Lung (tissue), 16 donors: Measurements from ENCODE around the gene GLI2. TPM values are rescaled to one million over a fixed set of nuclear protein-coding genes. Genes with fewer than 3 reads are reported as not detected.

Experiments used
- ATAC-seq: fragments of 200-7000 bp; cut with Tn5 transposase; one replicate; pipeline ENCODE4 v1.9.1; 2020; ENCODE audit warnings: moderate number of reproducible peaks; ENCODE audit not compliant: insufficient read depth, low FRiP score
- DNase-seq, 3 donors: peaks; one replicate each; pipeline ENCODE4 v3.0.0-alpha.2; 2013 to 2017
- H3K27ac ChIP-seq, 2 donors: one replicate each; pipeline ENCODE4 v1.5.1; 2013; ENCODE audit warnings: mild to moderate bottlenecking in 2 of 2, moderate library complexity in 2 of 2, control low read depth in 1 of 2, inconsistent platforms in 1 of 2, low read depth in 1 of 2, low read length in 1 of 2
- H3K27me3 ChIP-seq, 3 donors: one replicate each; pipeline ENCODE4 v1.5.1; 2013; ENCODE audit warnings: low read length in 2 of 3; ENCODE audit not compliant: control insufficient read depth in 3 of 3, insufficient read depth in 3 of 3
- H3K36me3 ChIP-seq, 4 donors: one replicate each; pipeline ENCODE4 v1.5.1; 2013; ENCODE audit warnings: low read length in 4 of 4, mild to moderate bottlenecking in 1 of 4, moderate library complexity in 1 of 4; ENCODE audit not compliant: control insufficient read depth in 4 of 4, insufficient read depth in 4 of 4
- H3K4me1 ChIP-seq, 5 donors: one replicate each; pipeline ENCODE4 v1.5.1; 2013; ENCODE audit warnings: low read length in 5 of 5, mild to moderate bottlenecking in 2 of 5, moderate library complexity in 1 of 5; ENCODE audit not compliant: control insufficient read depth in 5 of 5, insufficient read depth in 5 of 5
- H3K4me3 ChIP-seq: one replicate; pipeline ENCODE4 v1.5.1; 2013; ENCODE audit warnings: mild to moderate bottlenecking, control low read depth, moderate library complexity
- H3K9ac ChIP-seq, 2 donors: one replicate each; pipeline ENCODE4 v1.5.1; 2013; ENCODE audit warnings: low read length in 2 of 2, control low read depth in 1 of 2; ENCODE audit not compliant: insufficient read depth in 1 of 2
- H3K9me3 ChIP-seq, 4 donors: one replicate each; pipeline ENCODE4 v1.5.1; 2013; ENCODE audit warnings: low read length in 3 of 4, mild to moderate bottlenecking in 1 of 4, moderate library complexity in 1 of 4; ENCODE audit not compliant: control insufficient read depth in 4 of 4, insufficient read depth in 3 of 4
- CTCF ChIP-seq: IDR thresholded peaks from 2 replicates; pipeline ENCODE4 v1.5.1; 2012; ENCODE audit warnings: mild to moderate bottlenecking; ENCODE audit errors: control extremely low read depth, extremely low read depth
- WGBS, 2 donors: extraction: QIAGEN DNeasy Blood & Tissue Kit; methylation state at CpG; one replicate each; pipeline ENCODE4 v1.1.7; 2013; 5-methylcytosine and 5-hydroxymethylcytosine counted together
- long read RNA-seq, 5 donors: transcript quantifications; one replicate each; lab custom pipeline, GENCODE V29; 2026
- polyA plus RNA-seq, 2 donors: library from polyadenylated mRNA; stranded (reverse); fragments of 200-250 nt; gene quantifications; one replicate each; pipeline ENCODE4 v1.2.1, GENCODE V29; 2013
- total RNA-seq, 2 donors: library from RNA; depleted of rRNA in 1 of 2; stranded (reverse); fragments of >200 nt in 1 of 2; gene quantifications; one replicate each; pipeline ENCODE4 v1.2.1, GENCODE V29; 2014 to 2021
- donor health status: control.
- donor health status: control.
- donor health status: Bipolar disorder and iron deficiency.
- donor health status: healthy.
- donor health status: DM: yes; HTN: yes; CAD: no.

GLI2 gene
- 1 to 10 TPM; 5.8 to 9.2 TPM for total RNA-seq
- polyA plus RNA-seq = 1 to 10 TPM; 1.1 TPM
- long read RNA-seq, donor 1 = 0 reads
- long read RNA-seq, donor 2 = 0 reads
- long read RNA-seq, donor 3 = 0 reads
- long read RNA-seq, donor 4, partial matches to known transcripts = 0 of 1 reads
- long read RNA-seq, donor 4, other reads (novel, unspliced or antisense) = 0 of 1 reads
- long read RNA-seq, donor 5 = 0 reads

- DNase-seq (peak; percentile 91 to 94 (median 92)), ATAC-seq (peak; percentile 64)
- Histone ChIP-seq H3K36me3 (no peaks in the 10 kb centered on the region), H3K4me3 (peak within 1 kb of the TSS; percentile 15), H3K4me1 (peaks cover 0 to 58% (median 24%) of the 10 kb centered on the region in 5 donors), H3K27me3 (peaks cover 3 to 20% (median 11%) of the 10 kb centered on the region in 3 donors), H3K27ac (peak within 1 kb of the TSS; percentile 10 to 48), H3K9me3 (peaks cover 0 to 3% (median 0%) of the 10 kb centered on the region in 4 donors), H3K9ac (peak within 1 kb of the TSS in 1 of 2 donors; percentile 30)
- WGBS, 2 donors = 1% methylated on average over 35 to 59 of the region's 59 CpGs
- TF ChIP-seq CTCF = peak; percentile 10
Measured at GRCh38 chr2:120735746-120736170, at the start of gene GLI2. Gene GLI2, plus strand, starts transcription at chr2:120735868. Its CDS starts 61,453 bp downstream, at chr2:120797321.

GRCh38 chr2:120685974-120686297 is 49.7 kb upstream of the GLI2 start:
- DNase-seq (no peak), ATAC-seq (no peak)
- 89% methylated on average over 12 of the region's 12 CpGs for WGBS, 2 donors
- no peak overlapping the region for H3K4me3 ChIP-seq
- peaks cover 0 to 11% (median 0%) of the 10 kb centered on the region in 3 donors for H3K27me3 ChIP-seq
- no peak for TF ChIP-seq CTCF
- no peak overlapping the region for H3K27ac ChIP-seq
- peaks cover 0 to 12% (median 0%) of the 10 kb centered on the region in 5 donors for H3K4me1 ChIP-seq
- no peaks in the 10 kb centered on the region for H3K36me3 ChIP-seq
- no peak overlapping the region for H3K9ac ChIP-seq
- no peaks in the 10 kb centered on the region for H3K9me3 ChIP-seq

- WGBS, 2 donors = 84 to 88% methylated on average over 16 of the region's 16 CpGs
- no peak overlapping the region for H3K9ac ChIP-seq
- H3K9me3 ChIP-seq = peaks cover 0 to 5% (median under 1%) of the 10 kb centered on the region in 4 donors
- ATAC-seq (no peak), DNase-seq (no peak)
- H3K4me3 ChIP-seq = no peak overlapping the region
- H3K36me3 ChIP-seq = no peaks in the 10 kb centered on the region
- no peak overlapping the region for H3K27ac ChIP-seq
- peaks cover 0 to 8% (median 0%) of the 10 kb centered on the region in 3 donors for H3K27me3 ChIP-seq
- H3K4me1 ChIP-seq = peaks cover 0 to 12% (median 0%) of the 10 kb centered on the region in 5 donors
- TF ChIP-seq CTCF = no peak
Measured at GRCh38 chr2:120686511-120687168, 49.0 kb upstream of the GLI2 start.
